Panc1 (cell line): Measurements from ENCODE around the gene ZNF121. TPM values are rescaled to one million over a fixed set of nuclear protein-coding genes. Genes with fewer than 3 reads are reported as not detected.

Experiments
- ATAC-seq: fragments of 200-7000 bp; cut with Tn5 transposase; 2 replicates; pipeline ENCODE4 v1.9.1; 2020; ENCODE audit warnings: mild to moderate bottlenecking, moderate library complexity
- BruUV-seq: library from RNA; stranded (reverse); fragments of 400-500 nt; replicated peaks from 2 replicates; lab custom pipeline; 2021; lab: Mats Ljungman, UMichigan
- CTCF ChIA-PET: fragments of 300-600 bp; sonication (Branson Sonifier 250); formaldehyde crosslinking; loops from one replicate; lab custom pipeline; 2022; ENCODE audit warnings: antibody characterized with exemption; lab: Charles Lee
- POLR2A ChIA-PET: fragments of 300-600 bp; sonication (Branson Sonifier 250); formaldehyde crosslinking; loops from one replicate; lab custom pipeline; 2022; ENCODE audit warnings: antibody characterized with exemption; lab: Charles Lee
- DNase-seq: peaks from one replicate; pipeline ENCODE4 v3.0.0-alpha.2; 2010; ENCODE audit warnings: low read depth, low spot score
- H3K27ac ChIP-seq: 2 replicates; pipeline ENCODE4 v1.5.1; 2011; ENCODE audit warnings: mild to moderate bottlenecking, low read length, inconsistent platforms
- H3K27me3 ChIP-seq: fragments of 200-500 bp; sonication (Bioruptor generic); 2 replicates; pipeline ENCODE4 v1.6.0; 2014; ENCODE audit warnings: low read length, inconsistent platforms; ENCODE audit not compliant: control insufficient read depth, insufficient read depth
- H3K36me3 ChIP-seq: fragments of 200-500 bp; sonication (Bioruptor generic); 2 replicates; pipeline ENCODE4 v1.5.1; 2014; ENCODE audit warnings: inconsistent platforms, mild to moderate bottlenecking, low read length, moderate library complexity; ENCODE audit not compliant: control insufficient read depth, insufficient read depth
- H3K4me1 ChIP-seq: 2 replicates; pipeline ENCODE4 v1.5.1; 2011; ENCODE audit warnings: inconsistent platforms, mild to moderate bottlenecking, low read length, moderate library complexity; ENCODE audit not compliant: control insufficient read depth, insufficient read depth
- H3K4me3 ChIP-seq, 2 experiments: 2 replicates each; pipeline ENCODE4 v1.5.1; 2011 to 2012; ENCODE audit warnings: low read depth in 2 of 2, low read length in 2 of 2, mild to moderate bottlenecking in 2 of 2, inconsistent platforms in 1 of 2, moderate library complexity in 1 of 2
- H3K9me3 ChIP-seq: fragments of 200-500 bp; sonication (Bioruptor generic); 2 replicates; pipeline ENCODE4 v1.5.1; 2014; ENCODE audit warnings: low read depth, mild to moderate bottlenecking, inconsistent platforms, low read length, moderate library complexity; ENCODE audit not compliant: control insufficient read depth, insufficient read depth
- POLR2AphosphoS5 ChIP-seq: IDR thresholded peaks from 2 replicates; pipeline ENCODE4 v1.6.1; 2012; ENCODE audit warnings: mild to moderate bottlenecking, low read depth, low read length, moderate library complexity
- SIN3A ChIP-seq: IDR thresholded peaks from 2 replicates; pipeline ENCODE4 v1.6.1; 2012; ENCODE audit warnings: low read depth, mild to moderate bottlenecking, low read length, moderate library complexity, borderline replicate concordance; ENCODE audit not compliant: insufficient read depth
- TCF7L2 ChIP-seq: IDR thresholded peaks from 2 replicates; pipeline ENCODE4 v1.6.1; 2011; ENCODE audit warnings: mild to moderate bottlenecking, low read depth, low read length, inconsistent platforms
- in situ Hi-C: cut with HindIII; loops from 2 replicates; pipeline ENCODE4 v1.10.0; 2016; ENCODE audit warnings: low sequenced_read_pairs, low pct_unique_long_range_greater_than_20kb
- intact Hi-C: fragments of 100-400 bp; cut with micrococcal nuclease; formaldehyde crosslinking; loops from one replicate; pipeline ENCODE4 v1.10.0; 2022; ENCODE audit not compliant: unreplicated experiment
- total RNA-seq: library from RNA; stranded (reverse); gene quantifications from one replicate; pipeline ENCODE4 v1.2.1, GENCODE V29; 2021; ENCODE audit not compliant: unreplicated experiment
- TF ChIP-seq, protein P1 (sequence below), 2 experiments: IDR thresholded peaks; 2 replicates each; pipeline ENCODE4 v1.6.1; 2011 to 2012; ENCODE audit warnings: low read depth in 2 of 2, control low read depth in 1 of 2, low read length in 1 of 2, mild to moderate bottlenecking in 1 of 2, moderate library complexity in 1 of 2; ENCODE audit not compliant: insufficient read depth in 1 of 2
- TF ChIP-seq, protein P2 (sequence below): fragments of 450-650 bp; IDR thresholded peaks from 2 replicates; pipeline ENCODE4 v1.5.1; 2017; ENCODE audit warnings: mild to moderate bottlenecking

ZNF121 gene
- total RNA-seq, 1 experiment from 2014 or later: 48.4 TPM

DNA sequence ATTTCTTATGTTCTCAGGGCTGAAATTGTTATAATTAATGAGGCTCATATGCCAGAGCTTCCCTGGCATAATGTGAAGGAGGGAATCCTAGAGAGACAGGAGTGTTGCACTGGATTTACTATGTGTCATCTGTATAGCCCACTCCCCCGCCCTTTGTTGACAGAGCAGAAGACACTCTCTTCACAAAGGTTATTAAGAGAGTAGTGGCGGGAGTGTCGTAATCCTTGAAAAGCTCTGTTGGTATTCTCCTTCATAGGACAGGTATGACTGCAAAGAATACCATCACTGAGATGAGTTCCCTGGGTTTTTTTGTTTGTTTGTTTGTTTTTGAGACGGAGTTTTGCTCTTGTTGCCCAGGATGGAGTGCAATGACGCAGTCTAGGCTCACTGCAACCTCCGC lies 14.0 kb downstream of the ZNF121 start:
- no TSS peak for BruUV-seq
- no peak overlapping the region for H3K27ac ChIP-seq
- ChIA-PET CTCF (no interaction called here), POLR2A (interaction anchor here (0.6 kb wide), 1 partner anchor 10 kb away, joined by 4 read pairs; no protein-coding TSS in a partner anchor)
- intact Hi-C loops (no loop called here), in situ Hi-C loops (no loop called here)
- ATAC-seq: no peak
- no peaks in the 10 kb centered on the region for H3K4me1 ChIP-seq
- peaks cover 21% of the 10 kb centered on the region; the same call in 1 of the 2 replicates for H3K36me3 ChIP-seq
- no peak overlapping the region for H3K4me3 ChIP-seq
- no peak for DNase-seq
- TF ChIP-seq SIN3A (no peak), POLR2AphosphoS5 (no peak), TCF7L2 (no peak)
- TF ChIP-seq, protein P1, sequence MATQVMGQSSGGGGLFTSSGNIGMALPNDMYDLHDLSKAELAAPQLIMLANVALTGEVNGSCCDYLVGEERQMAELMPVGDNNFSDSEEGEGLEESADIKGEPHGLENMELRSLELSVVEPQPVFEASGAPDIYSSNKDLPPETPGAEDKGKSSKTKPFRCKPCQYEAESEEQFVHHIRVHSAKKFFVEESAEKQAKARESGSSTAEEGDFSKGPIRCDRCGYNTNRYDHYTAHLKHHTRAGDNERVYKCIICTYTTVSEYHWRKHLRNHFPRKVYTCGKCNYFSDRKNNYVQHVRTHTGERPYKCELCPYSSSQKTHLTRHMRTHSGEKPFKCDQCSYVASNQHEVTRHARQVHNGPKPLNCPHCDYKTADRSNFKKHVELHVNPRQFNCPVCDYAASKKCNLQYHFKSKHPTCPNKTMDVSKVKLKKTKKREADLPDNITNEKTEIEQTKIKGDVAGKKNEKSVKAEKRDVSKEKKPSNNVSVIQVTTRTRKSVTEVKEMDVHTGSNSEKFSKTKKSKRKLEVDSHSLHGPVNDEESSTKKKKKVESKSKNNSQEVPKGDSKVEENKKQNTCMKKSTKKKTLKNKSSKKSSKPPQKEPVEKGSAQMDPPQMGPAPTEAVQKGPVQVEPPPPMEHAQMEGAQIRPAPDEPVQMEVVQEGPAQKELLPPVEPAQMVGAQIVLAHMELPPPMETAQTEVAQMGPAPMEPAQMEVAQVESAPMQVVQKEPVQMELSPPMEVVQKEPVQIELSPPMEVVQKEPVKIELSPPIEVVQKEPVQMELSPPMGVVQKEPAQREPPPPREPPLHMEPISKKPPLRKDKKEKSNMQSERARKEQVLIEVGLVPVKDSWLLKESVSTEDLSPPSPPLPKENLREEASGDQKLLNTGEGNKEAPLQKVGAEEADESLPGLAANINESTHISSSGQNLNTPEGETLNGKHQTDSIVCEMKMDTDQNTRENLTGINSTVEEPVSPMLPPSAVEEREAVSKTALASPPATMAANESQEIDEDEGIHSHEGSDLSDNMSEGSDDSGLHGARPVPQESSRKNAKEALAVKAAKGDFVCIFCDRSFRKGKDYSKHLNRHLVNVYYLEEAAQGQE (IDR thresholded peaks at IDR 0.05; ENCODE audit: insufficient read depth in 1 of 2, low read depth in 2 of 2, low read length in 1 of 2): no peak
- TF ChIP-seq, protein P2, sequence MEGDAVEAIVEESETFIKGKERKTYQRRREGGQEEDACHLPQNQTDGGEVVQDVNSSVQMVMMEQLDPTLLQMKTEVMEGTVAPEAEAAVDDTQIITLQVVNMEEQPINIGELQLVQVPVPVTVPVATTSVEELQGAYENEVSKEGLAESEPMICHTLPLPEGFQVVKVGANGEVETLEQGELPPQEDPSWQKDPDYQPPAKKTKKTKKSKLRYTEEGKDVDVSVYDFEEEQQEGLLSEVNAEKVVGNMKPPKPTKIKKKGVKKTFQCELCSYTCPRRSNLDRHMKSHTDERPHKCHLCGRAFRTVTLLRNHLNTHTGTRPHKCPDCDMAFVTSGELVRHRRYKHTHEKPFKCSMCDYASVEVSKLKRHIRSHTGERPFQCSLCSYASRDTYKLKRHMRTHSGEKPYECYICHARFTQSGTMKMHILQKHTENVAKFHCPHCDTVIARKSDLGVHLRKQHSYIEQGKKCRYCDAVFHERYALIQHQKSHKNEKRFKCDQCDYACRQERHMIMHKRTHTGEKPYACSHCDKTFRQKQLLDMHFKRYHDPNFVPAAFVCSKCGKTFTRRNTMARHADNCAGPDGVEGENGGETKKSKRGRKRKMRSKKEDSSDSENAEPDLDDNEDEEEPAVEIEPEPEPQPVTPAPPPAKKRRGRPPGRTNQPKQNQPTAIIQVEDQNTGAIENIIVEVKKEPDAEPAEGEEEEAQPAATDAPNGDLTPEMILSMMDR: no peak
- H3K9me3 ChIP-seq: peaks cover 76% of the 10 kb centered on the region
- H3K27me3 ChIP-seq: no peaks in the 10 kb centered on the region

GRCh38 chr19:9566729-9567128 lies 17.6 kb downstream of the ZNF121 start:
- ChIA-PET CTCF (no interaction called here), POLR2A (no interaction called here)
- TF ChIP-seq, protein P2: no peak
- TF ChIP-seq POLR2AphosphoS5 (no peak), SIN3A (no peak)
- TF ChIP-seq, protein P1 (IDR thresholded peaks at IDR 0.05; ENCODE audit: insufficient read depth in 1 of 2, low read depth in 2 of 2, low read length in 1 of 2): no peak
- no TSS peak for BruUV-seq
- Histone ChIP-seq H3K4me1 (no peaks in the 10 kb centered on the region), H3K36me3 (peaks cover 24% of the 10 kb centered on the region; the same call in 1 of the 2 replicates), H3K9me3 (peaks cover 86% of the 10 kb centered on the region), H3K27ac (no peak overlapping the region), H3K27me3 (no peaks in the 10 kb centered on the region), H3K4me3 (no peak overlapping the region)
- intact Hi-C loops: no loop called here
- in situ Hi-C loops: no loop called here
- no peak for DNase-seq
- ATAC-seq: no peak
